WI38 (cell line): Measurements from ENCODE around the gene RFC2.
"Not testable (repeated sequence)": the region's sequence is repeated elsewhere in the genome, so short reads cannot be mapped to it uniquely, and the experiment has no call there.

Experiments
- H3K4me3 ChIP-seq: 2 replicates; pipeline ENCODE4 v1.5.1; 2011; ENCODE audit warnings: low read depth, mild to moderate bottlenecking, control low read depth, low read length
- CTCF ChIP-seq: IDR thresholded peaks from 2 replicates; pipeline ENCODE4 v1.5.1; 2012; ENCODE audit warnings: low read depth, mild to moderate bottlenecking, control low read depth, low read length

Gene RFC2

DNA sequence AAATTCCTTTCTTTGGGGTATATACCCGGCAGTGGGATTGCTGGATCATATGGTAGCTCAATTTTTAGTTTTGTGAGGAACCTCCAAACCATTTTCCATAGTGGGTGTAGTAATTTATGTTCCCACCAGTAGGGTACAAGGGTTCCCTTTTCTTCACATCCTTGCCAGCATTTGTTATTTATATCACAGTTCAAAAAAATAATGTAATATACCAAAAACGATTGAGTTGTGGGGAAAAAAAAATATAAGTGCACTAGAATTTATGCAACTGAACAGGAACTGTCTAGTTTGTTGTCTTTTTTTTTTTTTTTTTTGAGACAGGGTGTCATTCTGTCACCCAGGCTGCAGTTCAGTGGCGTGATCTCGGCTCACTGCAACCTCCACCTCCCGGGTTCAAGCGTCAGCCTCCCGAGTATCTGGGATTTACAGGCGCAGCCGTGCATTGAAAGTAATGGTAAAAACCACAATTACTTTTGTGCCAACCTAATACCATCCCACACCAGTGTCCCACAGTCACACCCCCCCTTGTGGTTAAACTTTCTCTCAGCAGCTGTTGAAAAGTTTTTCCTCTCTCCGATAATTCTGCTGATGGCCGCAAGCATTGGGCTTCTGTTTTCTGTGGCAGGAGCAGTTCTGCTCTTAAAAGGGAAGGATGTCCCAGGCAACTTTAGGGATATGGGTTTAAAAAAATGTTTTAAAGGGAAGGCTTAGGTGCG, 51.2 kb downstream of the RFC2 start:
- H3K4me3 ChIP-seq = no peak overlapping the region
- TF ChIP-seq CTCF = peak; percentile 16; the same call in 1 of the 2 replicates

GRCh38 chr7:74199551-74200355, 54.4 kb downstream of the RFC2 start:
- TF ChIP-seq CTCF = no peak
- no peak overlapping the region for H3K4me3 ChIP-seq

DNA sequence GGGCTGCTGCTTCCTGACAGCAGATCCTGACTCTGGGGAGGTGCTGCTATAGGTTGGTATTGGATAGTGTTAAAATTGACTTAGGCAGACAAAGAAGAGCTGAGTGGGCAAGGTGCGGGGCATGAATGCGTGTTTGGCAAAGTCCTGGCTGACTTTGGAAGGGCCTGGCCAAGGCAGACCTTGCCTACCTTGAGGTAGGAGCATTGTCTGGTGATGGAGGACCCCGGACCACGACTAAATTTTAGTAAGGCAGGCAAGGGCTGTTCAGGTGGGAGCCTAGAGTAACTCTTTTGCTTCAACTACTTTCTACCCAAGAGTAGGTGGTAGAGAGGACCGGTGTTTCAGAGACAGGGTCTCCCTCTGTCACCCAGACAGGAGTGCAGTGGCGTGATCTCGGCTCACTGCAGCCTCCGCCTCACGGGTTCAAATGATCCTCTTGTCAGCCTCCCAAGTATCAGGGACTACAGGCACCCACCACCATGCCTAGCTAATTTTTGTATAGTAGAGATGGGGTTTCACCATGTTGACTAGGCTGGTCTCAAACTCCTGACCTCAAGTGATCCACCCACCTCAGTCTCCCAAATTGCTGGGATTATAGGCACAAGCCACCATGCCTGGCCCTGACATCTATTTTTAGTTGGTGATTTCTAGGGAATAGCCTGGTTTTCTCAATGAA, 56.6 kb downstream of the RFC2 start:
- TF ChIP-seq CTCF = no peak
- no peak overlapping the region for H3K4me3 ChIP-seq

DNA sequence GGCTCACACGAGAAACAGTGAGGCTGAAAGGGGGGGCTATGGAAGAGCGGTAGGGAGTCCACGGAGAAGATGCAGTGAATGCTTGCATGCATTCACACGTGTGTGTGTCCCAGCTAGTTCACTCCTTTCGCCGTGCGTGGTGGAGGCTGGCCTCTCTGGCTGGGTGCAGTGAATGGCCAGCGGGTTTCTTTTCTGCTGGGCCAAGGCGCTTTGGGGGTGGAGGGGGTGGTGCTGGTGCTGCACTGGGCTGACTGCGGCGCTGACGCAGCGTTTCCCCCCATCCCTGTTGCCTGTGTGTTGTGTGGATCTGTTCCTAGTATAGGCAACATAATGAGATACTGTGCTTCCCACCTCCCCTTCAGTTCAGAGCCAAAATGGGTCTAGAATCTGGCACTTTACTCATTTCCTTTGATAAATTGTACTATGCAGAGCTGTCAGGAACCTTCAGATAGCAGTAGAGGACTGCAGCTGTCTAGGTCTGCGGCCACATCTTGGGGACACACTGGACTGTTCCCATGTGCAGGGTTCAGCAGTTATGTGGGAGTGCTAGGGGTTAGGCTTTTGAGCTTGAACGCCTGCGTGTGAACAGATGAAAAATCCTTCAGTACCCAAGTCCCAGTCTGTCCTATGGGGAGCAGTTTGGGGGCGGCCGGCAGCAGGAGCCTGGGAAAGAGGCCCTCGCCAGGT, 58.1 kb downstream of the RFC2 start:
- not testable (repeated sequence) for H3K4me3 ChIP-seq

DNA sequence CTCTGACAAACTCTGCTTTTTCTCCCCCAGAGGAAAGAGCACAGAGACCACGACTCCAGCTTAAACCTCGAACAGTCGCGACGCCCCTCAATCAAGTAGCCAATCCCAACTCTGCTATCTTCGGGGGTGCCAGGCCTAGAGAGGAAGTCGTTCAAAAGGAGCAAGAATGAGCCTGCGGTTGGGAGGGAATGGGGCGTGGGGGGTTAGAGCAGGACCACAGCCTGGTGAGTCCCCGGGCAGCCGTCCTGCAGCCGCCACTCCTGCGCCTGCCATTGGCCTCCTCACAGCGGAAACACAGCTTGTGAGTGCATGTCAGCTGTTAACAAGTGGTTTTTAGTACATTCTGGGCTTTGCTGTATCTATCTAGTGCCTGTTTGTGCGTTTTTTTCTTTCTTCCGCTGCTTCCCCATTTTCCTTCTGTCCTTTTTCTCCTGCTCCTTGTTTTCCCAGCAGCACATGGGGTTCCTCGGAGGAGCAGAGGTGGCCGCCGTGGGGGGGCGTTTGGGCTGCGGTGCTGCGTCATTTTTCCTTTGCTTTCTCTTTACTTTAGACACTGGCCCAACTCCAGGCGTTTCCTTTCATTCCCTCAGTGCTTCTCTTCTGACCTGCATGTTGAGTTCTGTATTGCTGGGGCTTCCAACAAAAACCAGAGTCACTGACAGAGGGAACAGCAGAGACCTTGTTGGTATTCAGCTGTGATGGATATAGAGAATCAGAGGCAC, 58.9 kb downstream of the RFC2 start:
- not testable (repeated sequence) for H3K4me3 ChIP-seq

GRCh38 chr7:74194686-74195085, 59.5 kb downstream of the RFC2 start:
- no peak for TF ChIP-seq CTCF
- H3K4me3 ChIP-seq = no peak overlapping the region

- H3K4me3 ChIP-seq = no peak overlapping the region
- no peak for TF ChIP-seq CTCF
Measured at GRCh38 chr7:74193913-74194312, 60.3 kb downstream of the RFC2 start.
